ENCODE data around the gene CDH23. TPM values are rescaled to one million over a fixed set of nuclear protein-coding genes. Genes with fewer than 3 reads are reported as not detected.

CDH23 gene
- total and polyA plus RNA-seq, 10 of the 15 experiments (the other 5 are each of a cell fraction or from before 2014, with no cell fraction given) = 0.09 to 0.40 (median 0.15) TPM; not detected in 1

DNA sequence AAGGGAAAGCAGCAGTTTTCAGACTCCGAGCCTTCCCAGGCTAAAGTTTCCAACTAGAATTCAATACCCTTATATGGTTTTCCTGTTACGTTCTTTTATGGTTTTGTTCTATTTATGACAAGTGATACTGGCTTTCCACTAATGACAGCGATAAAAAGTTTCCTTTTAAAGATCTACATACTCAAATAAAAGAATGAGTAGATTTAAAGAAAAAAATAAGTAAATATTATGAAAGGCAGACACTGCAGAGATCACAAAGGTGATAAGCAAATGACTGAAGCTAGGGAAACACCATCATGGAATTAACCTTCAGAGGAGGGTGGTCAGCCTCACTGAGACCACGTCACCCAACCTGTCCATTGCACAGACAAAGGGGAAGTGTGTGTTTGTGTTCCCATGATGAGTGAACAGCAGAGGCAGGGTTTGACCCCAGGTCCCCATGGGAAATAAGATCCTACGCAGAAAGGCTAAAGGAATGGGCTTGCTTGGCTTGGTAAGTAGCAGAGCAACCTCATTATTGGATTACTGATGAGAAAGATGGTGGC is 372.6 kb downstream of the CDH23 start (continued):
- peak; percentile 58 for TF ChIP-seq SP1 (IDR thresholded peaks at IDR 0.05; ENCODE audit: low read depth, low read length)
- no peak for TF ChIP-seq KLF5 (IDR thresholded peaks at IDR 0.05; ENCODE audit: partially characterized antibody)
- TF ChIP-seq YY1 (IDR thresholded peaks at IDR 0.05; ENCODE audit: low read depth, low read length) = 0 out of 2 replicates have a peak, but pooled peaks have one; percentile 11
- TF ChIP-seq HCFC1 (IDR thresholded peaks at IDR 0.05; ENCODE audit: low read length) = no peak
- TF ChIP-seq, protein P1, sequence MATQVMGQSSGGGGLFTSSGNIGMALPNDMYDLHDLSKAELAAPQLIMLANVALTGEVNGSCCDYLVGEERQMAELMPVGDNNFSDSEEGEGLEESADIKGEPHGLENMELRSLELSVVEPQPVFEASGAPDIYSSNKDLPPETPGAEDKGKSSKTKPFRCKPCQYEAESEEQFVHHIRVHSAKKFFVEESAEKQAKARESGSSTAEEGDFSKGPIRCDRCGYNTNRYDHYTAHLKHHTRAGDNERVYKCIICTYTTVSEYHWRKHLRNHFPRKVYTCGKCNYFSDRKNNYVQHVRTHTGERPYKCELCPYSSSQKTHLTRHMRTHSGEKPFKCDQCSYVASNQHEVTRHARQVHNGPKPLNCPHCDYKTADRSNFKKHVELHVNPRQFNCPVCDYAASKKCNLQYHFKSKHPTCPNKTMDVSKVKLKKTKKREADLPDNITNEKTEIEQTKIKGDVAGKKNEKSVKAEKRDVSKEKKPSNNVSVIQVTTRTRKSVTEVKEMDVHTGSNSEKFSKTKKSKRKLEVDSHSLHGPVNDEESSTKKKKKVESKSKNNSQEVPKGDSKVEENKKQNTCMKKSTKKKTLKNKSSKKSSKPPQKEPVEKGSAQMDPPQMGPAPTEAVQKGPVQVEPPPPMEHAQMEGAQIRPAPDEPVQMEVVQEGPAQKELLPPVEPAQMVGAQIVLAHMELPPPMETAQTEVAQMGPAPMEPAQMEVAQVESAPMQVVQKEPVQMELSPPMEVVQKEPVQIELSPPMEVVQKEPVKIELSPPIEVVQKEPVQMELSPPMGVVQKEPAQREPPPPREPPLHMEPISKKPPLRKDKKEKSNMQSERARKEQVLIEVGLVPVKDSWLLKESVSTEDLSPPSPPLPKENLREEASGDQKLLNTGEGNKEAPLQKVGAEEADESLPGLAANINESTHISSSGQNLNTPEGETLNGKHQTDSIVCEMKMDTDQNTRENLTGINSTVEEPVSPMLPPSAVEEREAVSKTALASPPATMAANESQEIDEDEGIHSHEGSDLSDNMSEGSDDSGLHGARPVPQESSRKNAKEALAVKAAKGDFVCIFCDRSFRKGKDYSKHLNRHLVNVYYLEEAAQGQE (IDR thresholded peaks at IDR 0.05; ENCODE audit: low read depth, low read length) = no peak
- no peak for TF ChIP-seq SUZ12 (IDR thresholded peaks at IDR 0.05; ENCODE audit: unreplicated experiment)
- TF ChIP-seq BACH1 (IDR thresholded peaks at IDR 0.05; ENCODE audit: borderline replicate concordance) = peak; percentile 70; the same call in 1 of the 2 replicates
- TF ChIP-seq, protein P2, sequence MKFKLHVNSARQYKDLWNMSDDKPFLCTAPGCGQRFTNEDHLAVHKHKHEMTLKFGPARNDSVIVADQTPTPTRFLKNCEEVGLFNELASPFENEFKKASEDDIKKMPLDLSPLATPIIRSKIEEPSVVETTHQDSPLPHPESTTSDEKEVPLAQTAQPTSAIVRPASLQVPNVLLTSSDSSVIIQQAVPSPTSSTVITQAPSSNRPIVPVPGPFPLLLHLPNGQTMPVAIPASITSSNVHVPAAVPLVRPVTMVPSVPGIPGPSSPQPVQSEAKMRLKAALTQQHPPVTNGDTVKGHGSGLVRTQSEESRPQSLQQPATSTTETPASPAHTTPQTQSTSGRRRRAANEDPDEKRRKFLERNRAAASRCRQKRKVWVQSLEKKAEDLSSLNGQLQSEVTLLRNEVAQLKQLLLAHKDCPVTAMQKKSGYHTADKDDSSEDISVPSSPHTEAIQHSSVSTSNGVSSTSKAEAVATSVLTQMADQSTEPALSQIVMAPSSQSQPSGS (IDR thresholded peaks at IDR 0.05; ENCODE audit: low read length) = peak; percentile 57; the same call in 1 of the 2 replicates
- no peak for TF ChIP-seq EZH2 (IDR thresholded peaks at IDR 0.05; ENCODE audit: borderline replicate concordance, control insufficient read depth, low read depth, low read length)
- no peak; the same call in 1 of the 2 replicates for TF ChIP-seq ZNF384 (IDR thresholded peaks at IDR 0.05; ENCODE audit: borderline replicate concordance, low read depth, low read length)
- TF ChIP-seq, protein P3, sequence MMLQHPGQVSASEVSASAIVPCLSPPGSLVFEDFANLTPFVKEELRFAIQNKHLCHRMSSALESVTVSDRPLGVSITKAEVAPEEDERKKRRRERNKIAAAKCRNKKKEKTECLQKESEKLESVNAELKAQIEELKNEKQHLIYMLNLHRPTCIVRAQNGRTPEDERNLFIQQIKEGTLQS (IDR thresholded peaks at IDR 0.05; ENCODE audit: borderline replicate concordance, extremely low read depth, low read depth, low read length) = no peak
- no peak for TF ChIP-seq SIN3A (IDR thresholded peaks at IDR 0.05; ENCODE audit: low read depth, low read length)
- TF ChIP-seq CREB1 (IDR thresholded peaks at IDR 0.05; ENCODE audit: low read depth) = peak; percentile 76
- TF ChIP-seq, protein P4, sequence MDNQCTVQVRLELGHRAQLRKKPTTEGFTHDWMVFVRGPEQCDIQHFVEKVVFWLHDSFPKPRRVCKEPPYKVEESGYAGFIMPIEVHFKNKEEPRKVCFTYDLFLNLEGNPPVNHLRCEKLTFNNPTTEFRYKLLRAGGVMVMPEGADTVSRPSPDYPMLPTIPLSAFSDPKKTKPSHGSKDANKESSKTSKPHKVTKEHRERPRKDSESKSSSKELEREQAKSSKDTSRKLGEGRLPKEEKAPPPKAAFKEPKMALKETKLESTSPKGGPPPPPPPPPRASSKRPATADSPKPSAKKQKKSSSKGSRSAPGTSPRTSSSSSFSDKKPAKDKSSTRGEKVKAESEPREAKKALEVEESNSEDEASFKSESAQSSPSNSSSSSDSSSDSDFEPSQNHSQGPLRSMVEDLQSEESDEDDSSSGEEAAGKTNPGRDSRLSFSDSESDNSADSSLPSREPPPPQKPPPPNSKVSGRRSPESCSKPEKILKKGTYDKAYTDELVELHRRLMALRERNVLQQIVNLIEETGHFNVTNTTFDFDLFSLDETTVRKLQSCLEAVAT (IDR thresholded peaks at IDR 0.05) = peak; percentile 45
- TF ChIP-seq EGR1 (IDR thresholded peaks at IDR 0.05; ENCODE audit: borderline replicate concordance in 1 of 2, low read depth in 2 of 2, low read length in 2 of 2) = no peak
- no peak for TF ChIP-seq NR2C1 (IDR thresholded peaks at IDR 0.05)
- TF ChIP-seq TCF12 (IDR thresholded peaks at IDR 0.05; ENCODE audit: low read depth, low read length) = no peak
- TF ChIP-seq, protein P5, sequence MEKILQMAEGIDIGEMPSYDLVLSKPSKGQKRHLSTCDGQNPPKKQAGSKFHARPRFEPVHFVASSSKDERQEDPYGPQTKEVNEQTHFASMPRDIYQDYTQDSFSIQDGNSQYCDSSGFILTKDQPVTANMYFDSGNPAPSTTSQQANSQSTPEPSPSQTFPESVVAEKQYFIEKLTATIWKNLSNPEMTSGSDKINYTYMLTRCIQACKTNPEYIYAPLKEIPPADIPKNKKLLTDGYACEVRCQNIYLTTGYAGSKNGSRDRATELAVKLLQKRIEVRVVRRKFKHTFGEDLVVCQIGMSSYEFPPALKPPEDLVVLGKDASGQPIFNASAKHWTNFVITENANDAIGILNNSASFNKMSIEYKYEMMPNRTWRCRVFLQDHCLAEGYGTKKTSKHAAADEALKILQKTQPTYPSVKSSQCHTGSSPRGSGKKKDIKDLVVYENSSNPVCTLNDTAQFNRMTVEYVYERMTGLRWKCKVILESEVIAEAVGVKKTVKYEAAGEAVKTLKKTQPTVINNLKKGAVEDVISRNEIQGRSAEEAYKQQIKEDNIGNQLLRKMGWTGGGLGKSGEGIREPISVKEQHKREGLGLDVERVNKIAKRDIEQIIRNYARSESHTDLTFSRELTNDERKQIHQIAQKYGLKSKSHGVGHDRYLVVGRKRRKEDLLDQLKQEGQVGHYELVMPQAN (conservative IDR thresholded peaks at IDR 0.05) = no peak
- TF ChIP-seq NR2F1 (conservative IDR thresholded peaks at IDR 0.05) = peak; percentile 95
- TF ChIP-seq PAX5 (IDR thresholded peaks at IDR 0.05; ENCODE audit: borderline replicate concordance, low read depth, low read length) = peak; percentile 74; the same call in 1 of the 2 replicates
- peak; percentile 93 for TF ChIP-seq SPI1 (IDR thresholded peaks at IDR 0.05; ENCODE audit: borderline replicate concordance, insufficient read depth, low read depth, low read length)

Measured in GM12878 (cell line).